ENCODE measurements around the gene TRIM31. TPM values are rescaled to one million over a fixed set of nuclear protein-coding genes. Genes with fewer than 3 reads are reported as not detected.

Gene TRIM31
- total RNA-seq, 4 donors from 2014 or later = 1.3 TPM; not detected in 3

DNA sequence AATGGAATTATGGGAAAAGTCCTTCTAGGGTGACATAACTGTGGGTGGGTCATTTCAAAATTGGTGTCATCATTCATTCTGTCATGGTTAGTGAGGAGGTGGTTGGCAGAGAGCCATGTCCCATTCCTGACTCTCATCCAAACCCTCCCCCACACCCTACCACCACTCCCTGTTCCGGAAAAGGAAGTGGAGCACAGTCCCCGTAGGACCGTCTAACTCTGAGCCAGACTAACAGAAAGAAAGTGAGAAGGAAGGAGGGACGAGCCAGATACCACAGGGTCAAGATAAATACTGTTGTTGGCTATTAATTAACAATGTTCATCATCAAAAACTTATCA lies 43.3 kb upstream of the TRIM31 start:
- intact Hi-C loops (cut with DNase I) = no loop called here
- 15% methylated on average over 4 of the region's 4 CpGs for WGBS
- peaks cover 6 to 10% (median 8%) of the 10 kb centered on the region in 4 donors for H3K4me1 ChIP-seq
- TF ChIP-seq, protein P1, sequence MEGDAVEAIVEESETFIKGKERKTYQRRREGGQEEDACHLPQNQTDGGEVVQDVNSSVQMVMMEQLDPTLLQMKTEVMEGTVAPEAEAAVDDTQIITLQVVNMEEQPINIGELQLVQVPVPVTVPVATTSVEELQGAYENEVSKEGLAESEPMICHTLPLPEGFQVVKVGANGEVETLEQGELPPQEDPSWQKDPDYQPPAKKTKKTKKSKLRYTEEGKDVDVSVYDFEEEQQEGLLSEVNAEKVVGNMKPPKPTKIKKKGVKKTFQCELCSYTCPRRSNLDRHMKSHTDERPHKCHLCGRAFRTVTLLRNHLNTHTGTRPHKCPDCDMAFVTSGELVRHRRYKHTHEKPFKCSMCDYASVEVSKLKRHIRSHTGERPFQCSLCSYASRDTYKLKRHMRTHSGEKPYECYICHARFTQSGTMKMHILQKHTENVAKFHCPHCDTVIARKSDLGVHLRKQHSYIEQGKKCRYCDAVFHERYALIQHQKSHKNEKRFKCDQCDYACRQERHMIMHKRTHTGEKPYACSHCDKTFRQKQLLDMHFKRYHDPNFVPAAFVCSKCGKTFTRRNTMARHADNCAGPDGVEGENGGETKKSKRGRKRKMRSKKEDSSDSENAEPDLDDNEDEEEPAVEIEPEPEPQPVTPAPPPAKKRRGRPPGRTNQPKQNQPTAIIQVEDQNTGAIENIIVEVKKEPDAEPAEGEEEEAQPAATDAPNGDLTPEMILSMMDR (IDR thresholded peaks at IDR 0.05) = no peak
- TF ChIP-seq EP300 (IDR thresholded peaks at IDR 0.05) = no peak
- H3K27ac ChIP-seq (replicated peaks in 1 of 4) = no peak overlapping the region
- H3K4me3 ChIP-seq = no peak overlapping the region
- H3K9me3 ChIP-seq = no peaks in the 10 kb centered on the region
- DNase-seq (ENCODE audit: extremely low spot score) = peak; percentile 50
- H3K36me3 ChIP-seq = no peaks in the 10 kb centered on the region
- H3K27me3 ChIP-seq = peaks cover 0 to 34% (median 0%) of the 10 kb centered on the region in 4 donors

DNA sequence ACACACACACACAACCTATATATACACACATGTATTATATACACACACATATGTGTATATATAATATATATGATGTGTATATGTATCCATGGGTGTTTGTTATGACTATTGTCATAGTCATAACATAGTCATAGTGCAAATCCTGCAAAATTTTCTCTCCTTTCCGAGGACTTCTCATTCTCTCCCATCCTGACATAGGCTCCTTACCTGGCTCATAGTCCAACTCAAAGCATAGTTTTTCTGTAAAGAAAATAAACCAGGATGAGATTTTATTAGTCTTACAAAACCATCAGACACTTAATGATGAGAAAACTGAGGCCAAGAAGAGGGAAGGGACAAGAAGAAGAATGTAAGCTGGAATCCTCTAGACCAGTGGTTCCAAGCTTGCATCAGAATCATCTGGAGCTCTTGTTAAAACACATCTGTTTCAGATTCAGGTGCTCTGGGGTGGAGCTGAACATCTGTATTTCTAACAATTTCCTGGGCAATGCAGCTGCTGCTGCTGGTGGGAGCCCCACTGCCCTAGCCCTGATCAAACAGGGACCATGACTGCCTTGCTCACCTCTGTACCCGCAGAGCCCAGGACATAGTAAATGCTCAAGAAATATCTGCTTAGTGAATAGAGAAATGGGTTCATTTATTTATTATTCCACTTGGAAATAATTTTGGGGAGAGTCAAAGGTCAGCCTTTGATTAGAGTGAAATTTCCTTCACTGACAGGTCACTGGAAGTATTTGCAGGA lies 42.8 kb upstream of the TRIM31 start:
- 76% methylated on average over 2 of the region's 2 CpGs for WGBS
- Histone ChIP-seq H3K4me1 (peaks cover 6 to 10% (median 8%) of the 10 kb centered on the region in 4 donors), H3K27me3 (peaks cover 0 to 34% (median 0%) of the 10 kb centered on the region in 4 donors), H3K27ac (replicated peaks in 1 of 4) (no peak overlapping the region), H3K4me3 (no peak overlapping the region), H3K36me3 (no peaks in the 10 kb centered on the region), H3K9me3 (no peaks in the 10 kb centered on the region)
- DNase-seq (ENCODE audit: extremely low spot score) = peak; percentile 62
- intact Hi-C loops (cut with DNase I) = no loop called here
- TF ChIP-seq, protein P1 (IDR thresholded peaks at IDR 0.05) = no peak
- no peak for TF ChIP-seq POLR2AphosphoS5 (IDR thresholded peaks at IDR 0.05)
- TF ChIP-seq POLR2A (IDR thresholded peaks at IDR 0.05; ENCODE audit: low read depth) = no peak
- TF ChIP-seq EP300 (IDR thresholded peaks at IDR 0.05) = no peak

DNA sequence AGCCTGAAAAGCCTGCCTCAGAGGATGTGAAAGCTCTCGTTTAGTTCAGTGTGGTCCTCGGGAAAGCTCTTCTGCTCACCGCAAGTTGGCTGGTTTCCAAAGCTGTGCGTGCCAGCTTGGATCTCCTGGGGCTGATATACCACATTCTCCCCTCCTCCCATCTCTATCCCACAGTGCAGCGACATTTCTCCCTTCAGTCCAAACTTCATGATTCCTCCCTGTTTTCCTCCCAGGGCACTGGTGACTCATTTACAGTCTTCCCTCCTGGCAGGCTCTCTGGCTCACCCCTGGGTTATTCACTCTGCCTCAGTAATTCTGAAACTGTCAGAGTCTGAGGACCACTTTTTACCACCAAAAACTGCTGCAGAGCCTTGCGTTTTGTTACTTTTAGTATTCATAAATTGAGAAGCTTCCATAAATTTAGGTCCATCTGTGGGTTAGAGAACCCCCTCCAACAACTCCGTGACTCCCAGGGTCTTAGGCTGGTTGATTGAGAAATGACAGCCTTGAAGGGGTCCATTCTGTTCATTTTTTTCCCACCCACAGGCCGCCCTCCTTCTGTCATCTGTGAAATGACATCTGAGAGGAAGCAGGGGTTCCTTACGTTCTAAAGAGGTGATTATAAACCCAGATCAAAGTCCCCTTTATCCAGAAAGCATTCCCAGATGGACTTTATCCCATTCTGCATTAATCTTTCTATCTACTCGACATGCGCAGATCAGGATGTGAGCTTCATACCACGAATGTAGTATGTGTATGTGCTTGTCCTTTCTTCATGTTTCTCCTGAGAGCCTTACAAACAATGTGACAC lies 42.0 kb upstream of the TRIM31 start:
- H3K27ac ChIP-seq (replicated peaks in 1 of 4) = no peak overlapping the region
- 56% methylated on average over 12 of the region's 12 CpGs for WGBS
- H3K4me1 ChIP-seq = peaks cover 6 to 10% (median 8%) of the 10 kb centered on the region in 4 donors
- TF ChIP-seq, protein P1 (IDR thresholded peaks at IDR 0.05) = no peak
- TF ChIP-seq POLR2A (IDR thresholded peaks at IDR 0.05; ENCODE audit: low read depth) (no peak), POLR2AphosphoS5 (IDR thresholded peaks at IDR 0.05) (no peak), EP300 (IDR thresholded peaks at IDR 0.05) (no peak)
- DNase-seq (ENCODE audit: extremely low spot score) = peak; percentile 70
- H3K27me3 ChIP-seq = peaks cover 0 to 34% (median 0%) of the 10 kb centered on the region in 4 donors
- H3K4me3 ChIP-seq = no peak overlapping the region
- H3K36me3 ChIP-seq = no peaks in the 10 kb centered on the region
- H3K9me3 ChIP-seq = no peaks in the 10 kb centered on the region
- intact Hi-C loops (cut with DNase I) = no loop called here

DNA sequence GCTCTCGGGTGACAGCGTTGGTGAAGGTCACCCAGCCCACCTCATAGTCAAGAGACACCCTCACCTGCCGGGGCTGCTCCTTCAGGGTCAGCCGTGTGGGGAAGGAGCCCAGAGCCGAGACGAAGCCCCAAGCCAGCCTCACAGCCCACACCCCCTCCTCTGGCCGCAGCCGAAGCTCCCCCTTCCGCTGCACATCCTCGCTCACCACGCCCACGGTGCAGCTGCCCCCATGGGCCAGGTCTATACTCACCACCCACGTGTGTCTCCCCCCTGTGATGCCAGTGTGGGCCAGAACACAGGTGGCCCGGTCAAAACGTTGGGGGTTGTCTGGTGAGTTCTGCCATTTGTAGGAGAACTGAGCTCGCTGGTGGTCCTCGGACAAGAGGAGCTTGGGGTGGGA lies 41.2 kb upstream of the TRIM31 start:
- no peak overlapping the region for H3K27ac ChIP-seq (replicated peaks in 1 of 4)
- no peak for DNase-seq (ENCODE audit: extremely low spot score)
- no peaks in the 10 kb centered on the region for H3K36me3 ChIP-seq
- TF ChIP-seq, protein P1 (IDR thresholded peaks at IDR 0.05) = no peak
- TF ChIP-seq POLR2A (IDR thresholded peaks at IDR 0.05; ENCODE audit: low read depth) (no peak), EP300 (IDR thresholded peaks at IDR 0.05) (no peak), POLR2AphosphoS5 (IDR thresholded peaks at IDR 0.05) (no peak)
- H3K4me3 ChIP-seq = no peak overlapping the region
- intact Hi-C loops (cut with DNase I) = no loop called here
- H3K4me1 ChIP-seq = peaks cover 6 to 10% (median 8%) of the 10 kb centered on the region in 4 donors
- H3K27me3 ChIP-seq = peaks cover 0 to 29% (median 0%) of the 10 kb centered on the region in 4 donors
- 81% methylated on average over 11 of the region's 17 CpGs for WGBS
- no peaks in the 10 kb centered on the region for H3K9me3 ChIP-seq

Data from esophagus muscularis mucosa (tissue), 4 donors.